RWPE2 (cell line): Measurements from ENCODE around the gene KRTAP12-3.
"Not testable (repeated sequence)": the region's sequence is repeated elsewhere in the genome, so short reads cannot be mapped to it uniquely, and the experiment has no call there.

Source experiments
- ATAC-seq: fragments of 200-7000 bp; cut with Tn5 transposase; 3 replicates; pipeline ENCODE4 v1.9.1; 2021; ENCODE audit warnings: low read depth
- DNase-seq: peaks from one replicate; pipeline ENCODE4 v3.0.0-alpha.2; 2020; ENCODE audit warnings: low spot score
- H3K27ac ChIP-seq: fragments of 450-650 bp; 2 replicates; pipeline ENCODE4 v1.5.1; 2017; ENCODE audit warnings: mild to moderate bottlenecking; ENCODE audit not compliant: poor library complexity, severe bottlenecking
- H3K27me3 ChIP-seq: fragments of 250-450 bp; sonication (Bioruptor Pico); 2 replicates; pipeline ENCODE4 v1.5.1; 2021; ENCODE audit warnings: mild to moderate bottlenecking, moderate library complexity; ENCODE audit not compliant: insufficient read depth, poor library complexity, severe bottlenecking
- H3K36me3 ChIP-seq: fragments of 250-450 bp; sonication (Bioruptor Pico); 2 replicates; pipeline ENCODE4 v1.5.1; 2020; ENCODE audit warnings: low read depth, mild to moderate bottlenecking, moderate library complexity
- H3K4me1 ChIP-seq: fragments of 250-450 bp; sonication (Bioruptor Pico); 2 replicates; pipeline ENCODE4 v1.5.1; 2021; ENCODE audit warnings: mild to moderate bottlenecking, moderate library complexity; ENCODE audit not compliant: insufficient read depth, poor library complexity, severe bottlenecking
- H3K4me3 ChIP-seq: fragments of 250-450 bp; sonication (Bioruptor Pico); 2 replicates; pipeline ENCODE4 v1.5.1; 2021; ENCODE audit warnings: mild to moderate bottlenecking, moderate library complexity; ENCODE audit not compliant: severe bottlenecking
- H3K9me3 ChIP-seq: fragments of 250-450 bp; sonication (Bioruptor Pico); 2 replicates; pipeline ENCODE4 v1.5.1; 2021; ENCODE audit warnings: mild to moderate bottlenecking, moderate library complexity; ENCODE audit not compliant: severe bottlenecking
- CTCF ChIP-seq: fragments of 450-650 bp; IDR thresholded peaks from one replicate; pipeline ENCODE4 v1.5.1; 2017; ENCODE audit warnings: mild to moderate bottlenecking, moderate library complexity; ENCODE audit not compliant: poor library complexity, severe bottlenecking

KRTAP12-3 gene

GRCh38 chr21:44657635-44658540 is at the start of gene KRTAP12-3:
TSS of gene KRTAP12-3 (plus strand) at chr21:44657932. CDS start at chr21:44657980, 48 bp downstream.
- no peak for DNase-seq
- Histone ChIP-seq H3K27ac (no peak within 1 kb of the TSS), H3K9me3 (no peaks in the 10 kb centered on the region), H3K4me1 (no peaks in the 10 kb centered on the region), H3K27me3 (peaks cover 14% of the 10 kb centered on the region), H3K4me3 (no peak within 1 kb of the TSS), H3K36me3 (no peaks in the 10 kb centered on the region)
- no peak for TF ChIP-seq CTCF
- ATAC-seq: no peak

- H3K36me3 ChIP-seq: no peaks in the 10 kb centered on the region
- no peak overlapping the region for H3K4me3 ChIP-seq
- no peaks in the 10 kb centered on the region for H3K4me1 ChIP-seq
- peaks cover 11% of the 10 kb centered on the region for H3K27me3 ChIP-seq
- no peak for ATAC-seq
- no peaks in the 10 kb centered on the region for H3K9me3 ChIP-seq
- H3K27ac ChIP-seq: no peak overlapping the region
- TF ChIP-seq CTCF: no peak
- no peak for DNase-seq
Observed at GRCh38 chr21:44609193-44609592, 48.5 kb upstream of the KRTAP12-3 start.

- H3K9me3 ChIP-seq, H3K27ac ChIP-seq, DNase-seq, H3K36me3 ChIP-seq, H3K4me1 ChIP-seq, H3K4me3 ChIP-seq, ATAC-seq: not testable (repeated sequence)
- peaks cover 11% of the 10 kb centered on the region for H3K27me3 ChIP-seq
Observed at GRCh38 chr21:44610157-44610843, 47.4 kb upstream of the KRTAP12-3 start.

GRCh38 chr21:44611551-44611950 is 46.2 kb upstream of the KRTAP12-3 start:
- Histone ChIP-seq H3K4me3 (no peak overlapping the region), H3K9me3 (no peaks in the 10 kb centered on the region), H3K36me3 (no peaks in the 10 kb centered on the region), H3K27ac (no peak overlapping the region), H3K27me3 (peaks cover 17% of the 10 kb centered on the region), H3K4me1 (no peaks in the 10 kb centered on the region)
- ATAC-seq (no peak), DNase-seq (no peak)
- no peak for TF ChIP-seq CTCF

GRCh38 chr21:44612029-44612486 is 45.7 kb upstream of the KRTAP12-3 start, which contains the start of gene KRTAP10-8:
TSS of gene KRTAP10-8 (plus strand) at chr21:44612079. CDS start at chr21:44612101, 22 bp downstream.
- Histone ChIP-seq H3K36me3 (no peaks in the 10 kb centered on the region), H3K27me3 (peaks cover 21% of the 10 kb centered on the region), H3K9me3 (no peaks in the 10 kb centered on the region), H3K27ac (no peak within 1 kb of the TSS), H3K4me3 (no peak within 1 kb of the TSS), H3K4me1 (no peaks in the 10 kb centered on the region)
- no peak for TF ChIP-seq CTCF
- ATAC-seq (no peak), DNase-seq (peak; percentile 38)
